ENCODE data around the gene C2CD2. TPM values are rescaled to one million over a fixed set of nuclear protein-coding genes. Genes with fewer than 3 reads are reported as not detected.

Gene C2CD2
- total and polyA plus RNA-seq, 8 donors = 18.3 to 24.1 (median 19.6) TPM

- DNase-seq (peak in 1 of 4 donors; percentile 28), ATAC-seq (no peak)
- Histone ChIP-seq H3K9me3 (no peaks in the 10 kb centered on the region), H3K36me3 (no peaks in the 10 kb centered on the region), H3K4me1 (peaks cover 0 to 10% of the 10 kb centered on the region in 2 donors), H3K27me3 (no peaks in the 10 kb centered on the region), H3K27ac (no peak overlapping the region), H3K4me3 (no peak overlapping the region)
- TF ChIP-seq, protein P1, sequence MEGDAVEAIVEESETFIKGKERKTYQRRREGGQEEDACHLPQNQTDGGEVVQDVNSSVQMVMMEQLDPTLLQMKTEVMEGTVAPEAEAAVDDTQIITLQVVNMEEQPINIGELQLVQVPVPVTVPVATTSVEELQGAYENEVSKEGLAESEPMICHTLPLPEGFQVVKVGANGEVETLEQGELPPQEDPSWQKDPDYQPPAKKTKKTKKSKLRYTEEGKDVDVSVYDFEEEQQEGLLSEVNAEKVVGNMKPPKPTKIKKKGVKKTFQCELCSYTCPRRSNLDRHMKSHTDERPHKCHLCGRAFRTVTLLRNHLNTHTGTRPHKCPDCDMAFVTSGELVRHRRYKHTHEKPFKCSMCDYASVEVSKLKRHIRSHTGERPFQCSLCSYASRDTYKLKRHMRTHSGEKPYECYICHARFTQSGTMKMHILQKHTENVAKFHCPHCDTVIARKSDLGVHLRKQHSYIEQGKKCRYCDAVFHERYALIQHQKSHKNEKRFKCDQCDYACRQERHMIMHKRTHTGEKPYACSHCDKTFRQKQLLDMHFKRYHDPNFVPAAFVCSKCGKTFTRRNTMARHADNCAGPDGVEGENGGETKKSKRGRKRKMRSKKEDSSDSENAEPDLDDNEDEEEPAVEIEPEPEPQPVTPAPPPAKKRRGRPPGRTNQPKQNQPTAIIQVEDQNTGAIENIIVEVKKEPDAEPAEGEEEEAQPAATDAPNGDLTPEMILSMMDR (IDR thresholded peaks at IDR 0.05) = no peak
- intact Hi-C loops (cut with DNase I) = no loop called here
These were observed 18.8 kb upstream of the C2CD2 start for GRCh38 chr21:41972511-41973205.

- no peaks in the 10 kb centered on the region for H3K27me3 ChIP-seq
- no peak for ATAC-seq
- intact Hi-C loops (cut with DNase I) = no loop called here
- H3K4me3 ChIP-seq = no peak overlapping the region
- H3K4me1 ChIP-seq = peaks cover 0 to 10% of the 10 kb centered on the region in 2 donors
- no peaks in the 10 kb centered on the region for H3K36me3 ChIP-seq
- peak in 1 of 4 donors; percentile 24 for DNase-seq
- no peak overlapping the region for H3K27ac ChIP-seq
- H3K9me3 ChIP-seq = no peaks in the 10 kb centered on the region
- TF ChIP-seq, protein P1 (IDR thresholded peaks at IDR 0.05) = no peak
These were observed 18.1 kb upstream of the C2CD2 start for GRCh38 chr21:41971891-41972290.

- intact Hi-C loops (cut with DNase I) = no loop called here
- peaks cover 0 to 10% of the 10 kb centered on the region in 2 donors for H3K4me1 ChIP-seq
- ATAC-seq (no peak), DNase-seq (peak in 1 of 4 donors; percentile 35)
- no peak overlapping the region for H3K27ac ChIP-seq
- H3K4me3 ChIP-seq = no peak overlapping the region
- TF ChIP-seq, protein P1 (IDR thresholded peaks at IDR 0.05) = no peak
- no peaks in the 10 kb centered on the region for H3K9me3 ChIP-seq
- H3K27me3 ChIP-seq = no peaks in the 10 kb centered on the region
- no peaks in the 10 kb centered on the region for H3K36me3 ChIP-seq
These were observed 17.2 kb upstream of the C2CD2 start for GRCh38 chr21:41970751-41971653.

DNA sequence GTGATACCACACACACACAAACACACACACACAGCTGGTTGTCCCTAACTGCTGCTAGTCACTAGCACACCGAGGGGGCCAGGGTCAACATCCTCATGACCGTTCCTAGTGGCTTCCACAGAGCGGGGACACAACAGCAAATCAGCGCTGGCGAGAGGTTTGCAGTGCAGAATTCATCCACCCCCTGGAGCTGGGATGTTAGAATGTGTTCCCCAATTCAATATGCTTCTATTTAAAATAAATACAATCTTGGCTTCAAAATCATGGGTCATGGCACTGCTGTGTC, 16.2 kb upstream of the C2CD2 start:
- H3K9me3 ChIP-seq = no peaks in the 10 kb centered on the region
- no peaks in the 10 kb centered on the region for H3K36me3 ChIP-seq
- no peak overlapping the region for H3K4me3 ChIP-seq
- ATAC-seq (no peak), DNase-seq (peak in 1 of 4 donors; percentile 12)
- TF ChIP-seq, protein P1 (IDR thresholded peaks at IDR 0.05) = no peak
- H3K27me3 ChIP-seq = no peaks in the 10 kb centered on the region
- H3K4me1 ChIP-seq = peaks cover 0 to 10% of the 10 kb centered on the region in 2 donors
- intact Hi-C loops (cut with DNase I) = no loop called here
- H3K27ac ChIP-seq = no peak overlapping the region

DNA sequence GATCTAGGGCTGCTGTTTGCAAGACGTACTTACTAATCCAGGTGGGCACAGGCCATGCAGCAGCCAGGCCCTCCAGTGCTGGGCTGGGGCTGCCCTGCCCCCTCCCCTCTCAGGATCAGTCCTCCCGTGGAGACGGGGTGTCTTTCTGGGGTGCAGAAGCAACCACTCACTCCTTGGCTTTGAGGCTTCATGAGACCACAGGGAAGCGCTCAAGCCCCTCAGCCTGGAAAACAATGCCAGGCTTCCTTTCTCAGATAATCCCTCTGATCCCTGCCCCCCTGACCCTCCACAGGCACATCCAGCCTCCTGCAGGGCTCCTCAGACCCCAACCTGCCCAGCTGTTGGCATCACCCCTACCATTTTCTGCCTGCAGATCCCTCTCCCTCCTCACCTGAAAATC, 13.9 kb upstream of the C2CD2 start:
- Histone ChIP-seq H3K27ac (peak overlapping the region in 1 of 2 donors; percentile 13), H3K27me3 (no peaks in the 10 kb centered on the region), H3K36me3 (no peaks in the 10 kb centered on the region), H3K4me3 (no peak overlapping the region), H3K9me3 (no peaks in the 10 kb centered on the region), H3K4me1 (no peaks in the 10 kb centered on the region)
- ATAC-seq (no peak), DNase-seq (peak in 1 of 4 donors; percentile 42)
- intact Hi-C loops (cut with DNase I) = no loop called here
- TF ChIP-seq, protein P1 (IDR thresholded peaks at IDR 0.05) = no peak
